Measurements from ENCODE around the gene SMIM26. TPM values are rescaled to one million over a fixed set of nuclear protein-coding genes. Genes with fewer than 3 reads are reported as not detected.
"Not testable (repeated sequence)": the region's sequence is repeated elsewhere in the genome, so short reads cannot be mapped to it uniquely, and the experiment has no call there.

SMIM26 gene, protein sequence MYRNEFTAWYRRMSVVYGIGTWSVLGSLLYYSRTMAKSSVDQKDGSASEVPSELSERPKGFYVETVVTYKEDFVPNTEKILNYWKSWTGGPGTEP
- total RNA-seq, result 108 and 186 TPM in 2 replicates

GRCh38 chr20:18566892-18567738 lies at the start of gene SMIM26:
SMIM26 (plus strand) TSS chr20:18567432; CDS start chr20:18567479, 47 bp downstream.
- Histone ChIP-seq H3K4me3 (ENCODE audit: low read depth, low read length) (peak within 1 kb of the TSS; percentile 55), H3K36me3 (ENCODE audit: control insufficient read depth, insufficient read depth, low read length) (peaks cover 2% of the 10 kb centered on the region), H3K27me3 (ENCODE audit: control insufficient read depth, insufficient read depth, low read length) (no peaks in the 10 kb centered on the region)
- peak; percentile 86 for DNase-seq (ENCODE audit: low read depth)
- TF ChIP-seq, protein P1, sequence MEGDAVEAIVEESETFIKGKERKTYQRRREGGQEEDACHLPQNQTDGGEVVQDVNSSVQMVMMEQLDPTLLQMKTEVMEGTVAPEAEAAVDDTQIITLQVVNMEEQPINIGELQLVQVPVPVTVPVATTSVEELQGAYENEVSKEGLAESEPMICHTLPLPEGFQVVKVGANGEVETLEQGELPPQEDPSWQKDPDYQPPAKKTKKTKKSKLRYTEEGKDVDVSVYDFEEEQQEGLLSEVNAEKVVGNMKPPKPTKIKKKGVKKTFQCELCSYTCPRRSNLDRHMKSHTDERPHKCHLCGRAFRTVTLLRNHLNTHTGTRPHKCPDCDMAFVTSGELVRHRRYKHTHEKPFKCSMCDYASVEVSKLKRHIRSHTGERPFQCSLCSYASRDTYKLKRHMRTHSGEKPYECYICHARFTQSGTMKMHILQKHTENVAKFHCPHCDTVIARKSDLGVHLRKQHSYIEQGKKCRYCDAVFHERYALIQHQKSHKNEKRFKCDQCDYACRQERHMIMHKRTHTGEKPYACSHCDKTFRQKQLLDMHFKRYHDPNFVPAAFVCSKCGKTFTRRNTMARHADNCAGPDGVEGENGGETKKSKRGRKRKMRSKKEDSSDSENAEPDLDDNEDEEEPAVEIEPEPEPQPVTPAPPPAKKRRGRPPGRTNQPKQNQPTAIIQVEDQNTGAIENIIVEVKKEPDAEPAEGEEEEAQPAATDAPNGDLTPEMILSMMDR (IDR thresholded peaks at IDR 0.05; ENCODE audit: insufficient read depth, low read length, severe bottlenecking), result no peak
- no peak for FAIRE-seq

DNA sequence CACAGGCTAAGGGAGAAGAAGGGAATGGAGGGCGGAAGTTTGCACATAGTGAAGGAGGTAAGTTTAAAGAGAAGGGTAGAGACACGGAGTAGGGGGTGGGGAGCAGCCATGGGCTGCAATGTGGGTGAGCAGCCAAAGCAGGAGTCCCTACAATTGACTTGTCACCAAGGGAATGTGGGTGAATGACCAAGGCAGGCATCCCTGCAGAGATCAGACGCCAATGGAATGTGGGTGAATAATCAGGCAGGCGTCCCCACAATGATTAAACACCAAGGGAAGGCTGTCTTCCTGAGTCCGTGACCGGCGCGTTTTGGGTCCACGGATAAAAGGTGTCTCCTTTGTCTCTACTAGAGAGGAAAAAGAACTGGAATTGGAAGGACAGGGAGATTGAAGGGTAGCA lies 45.2 kb upstream of the SMIM26 start:
- not testable (repeated sequence) for FAIRE-seq; H3K4me3 ChIP-seq (ENCODE audit: low read depth, low read length); DNase-seq (ENCODE audit: low read depth); H3K36me3 ChIP-seq (ENCODE audit: control insufficient read depth, insufficient read depth, low read length); H3K27me3 ChIP-seq (ENCODE audit: control insufficient read depth, insufficient read depth, low read length)

DNA sequence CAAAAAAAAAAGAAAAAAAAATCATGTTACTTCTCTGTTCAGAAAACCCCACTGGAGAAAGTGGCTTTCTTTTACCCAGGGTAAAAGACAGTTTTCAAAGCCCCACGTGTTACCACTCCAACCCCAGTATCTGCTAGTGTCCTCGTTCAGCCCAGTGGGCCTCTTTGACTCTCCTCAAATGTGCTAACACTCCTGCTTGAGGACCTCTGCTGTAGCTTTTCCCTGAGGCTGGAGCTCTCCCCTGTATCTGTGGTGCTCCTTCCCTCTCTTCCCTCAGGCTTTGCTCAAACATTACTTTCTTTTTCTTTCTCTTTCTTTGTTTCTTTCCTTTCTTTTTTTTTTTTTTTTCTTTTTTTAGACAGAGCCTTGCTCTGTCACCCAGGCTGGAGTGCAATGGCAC lies 44.2 kb upstream of the SMIM26 start:
- no peak for FAIRE-seq
- no peak overlapping the region for H3K4me3 ChIP-seq (ENCODE audit: low read depth, low read length)
- H3K36me3 ChIP-seq (ENCODE audit: control insufficient read depth, insufficient read depth, low read length), result peaks cover 11% of the 10 kb centered on the region
- no peaks in the 10 kb centered on the region for H3K27me3 ChIP-seq (ENCODE audit: control insufficient read depth, insufficient read depth, low read length)
- DNase-seq (ENCODE audit: low read depth), result no peak
- TF ChIP-seq, protein P1 (IDR thresholded peaks at IDR 0.05; ENCODE audit: insufficient read depth, low read length, severe bottlenecking), result no peak

- Histone ChIP-seq H3K27me3 (ENCODE audit: control insufficient read depth, insufficient read depth, low read length) (no peaks in the 10 kb centered on the region), H3K36me3 (ENCODE audit: control insufficient read depth, insufficient read depth, low read length) (peaks cover 22% of the 10 kb centered on the region), H3K4me3 (ENCODE audit: low read depth, low read length) (no peak overlapping the region)
- FAIRE-seq (no peak), DNase-seq (ENCODE audit: low read depth) (peak; percentile 81)
- TF ChIP-seq, protein P1 (IDR thresholded peaks at IDR 0.05; ENCODE audit: insufficient read depth, low read length, severe bottlenecking), result no peak
These were observed 42.6 kb upstream of the SMIM26 start for GRCh38 chr20:18524646-18525045.

DNA sequence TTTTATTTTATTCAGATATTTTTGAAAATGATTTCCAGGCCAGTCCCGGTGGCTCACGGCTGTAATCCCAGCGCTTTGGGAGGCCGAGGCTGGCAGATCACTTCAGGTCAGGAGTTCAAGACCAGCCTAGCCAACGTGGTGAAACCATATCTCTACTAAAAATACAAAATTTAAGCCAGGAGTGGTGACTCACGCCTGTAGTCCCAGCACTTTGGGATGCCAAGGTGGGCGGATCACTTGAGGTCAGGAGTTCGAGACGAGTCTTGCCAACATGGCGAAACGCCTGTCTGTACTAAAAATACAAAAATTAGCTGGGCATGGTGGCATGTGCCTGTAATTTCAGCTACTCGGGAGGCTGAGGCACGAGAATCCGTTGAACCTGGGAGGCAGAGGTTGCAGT lies 40.5 kb upstream of the SMIM26 start:
- H3K4me3 ChIP-seq (ENCODE audit: low read depth, low read length); FAIRE-seq; DNase-seq (ENCODE audit: low read depth); H3K27me3 ChIP-seq (ENCODE audit: control insufficient read depth, insufficient read depth, low read length): not testable (repeated sequence)
- H3K36me3 ChIP-seq (ENCODE audit: control insufficient read depth, insufficient read depth, low read length), result peaks cover 25% of the 10 kb centered on the region

DNA sequence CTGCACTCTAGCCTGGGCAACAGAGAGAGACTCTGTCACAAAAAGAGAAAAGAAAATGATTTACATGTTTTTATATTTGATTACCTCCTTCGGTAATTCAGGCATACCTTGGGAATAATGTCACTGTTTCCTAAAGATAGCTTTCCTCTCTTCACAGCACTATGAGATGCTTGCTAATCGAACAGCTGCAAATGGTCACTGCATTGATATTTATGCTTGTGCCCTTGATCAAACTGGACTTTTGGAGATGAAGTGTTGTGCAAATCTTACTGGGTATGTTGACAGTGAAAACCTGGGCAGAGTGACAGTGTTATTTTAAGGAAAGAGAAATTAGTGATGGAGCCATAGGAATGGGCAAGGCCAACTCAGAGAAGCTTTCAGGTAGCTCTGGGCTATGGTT lies 39.9 kb upstream of the SMIM26 start:
- no peak for FAIRE-seq
- H3K4me3 ChIP-seq (ENCODE audit: low read depth, low read length), result no peak overlapping the region
- H3K27me3 ChIP-seq (ENCODE audit: control insufficient read depth, insufficient read depth, low read length), result no peaks in the 10 kb centered on the region
- TF ChIP-seq, protein P1 (IDR thresholded peaks at IDR 0.05; ENCODE audit: insufficient read depth, low read length, severe bottlenecking), result no peak
- DNase-seq (ENCODE audit: low read depth), result no peak
- H3K36me3 ChIP-seq (ENCODE audit: control insufficient read depth, insufficient read depth, low read length), result peaks cover 25% of the 10 kb centered on the region

Measured in bronchial epithelial cell (primary cell).